ENCODE data around the gene OR6S1. TPM values are rescaled to one million over a fixed set of nuclear protein-coding genes. Genes with fewer than 3 reads are reported as not detected.

The OR6S1 gene
- total RNA-seq, 1 experiment from 2014 or later, result not detected

- POLR2A ChIA-PET, result no interaction called here
- CTCF ChIA-PET, result interaction anchor here (1.2 to 1.3 kb wide), 3 partner anchors 117 to 188 kb away, joined by 3 to 7 read pairs (median 4); partner anchors contain the start of gene PIP4P1
- ATAC-seq (no peak), DNase-seq (ENCODE audit: low spot score) (no peak)
- Mint-ChIP-seq H3K27me3 (ENCODE audit: low read depth) (no peaks in the 10 kb centered on the region), H3K9me3 (no peaks in the 10 kb centered on the region), H3K4me1 (peaks cover 16% of the 10 kb centered on the region), H3K4me3 (no peak overlapping the region), H3K27ac (no peak overlapping the region), H3K36me3 (no peaks in the 10 kb centered on the region)
- no peak for TF ChIP-seq ZNF281 (CRISPR knock-in tag; IDR thresholded peaks at IDR 0.05)
- TF ChIP-seq TEAD4 (CRISPR knock-in tag; IDR thresholded peaks at IDR 0.05), result no peak
- TF ChIP-seq SP1 (CRISPR knock-in tag; conservative IDR thresholded peaks at IDR 0.05), result no peak
- no peak for TF ChIP-seq ZNF138 (CRISPR knock-in tag; conservative IDR thresholded peaks at IDR 0.05)
- no peak for TF ChIP-seq CREM (CRISPR knock-in tag; IDR thresholded peaks at IDR 0.05)
- TF ChIP-seq ETV6 (CRISPR knock-in tag; IDR thresholded peaks at IDR 0.05), result no peak
- TF ChIP-seq MAX (CRISPR knock-in tag; IDR thresholded peaks at IDR 0.05), result no peak
- TF ChIP-seq ATF2 (CRISPR knock-in tag; IDR thresholded peaks at IDR 0.05; ENCODE audit: borderline replicate concordance, low read depth), result no peak
- TF ChIP-seq ZNF423 (CRISPR knock-in tag; IDR thresholded peaks at IDR 0.05), result no peak
- TF ChIP-seq ELF4 (CRISPR knock-in tag; IDR thresholded peaks at IDR 0.05; ENCODE audit: low read depth), result no peak
Measured at GRCh38 chr14:20603813-20604690, 37.4 kb downstream of the OR6S1 start.

- H3K27ac Mint-ChIP-seq, result no peak overlapping the region
- ATAC-seq (no peak), DNase-seq (ENCODE audit: low spot score) (no peak)
- H3K27me3 Mint-ChIP-seq (ENCODE audit: low read depth), result no peaks in the 10 kb centered on the region
- CTCF ChIA-PET, result interaction anchor here (1.2 kb wide), 1 partner anchor 60 kb away, joined by 4 read pairs; no protein-coding TSS in a partner anchor
- H3K4me3 Mint-ChIP-seq, result no peak overlapping the region
- no peaks in the 10 kb centered on the region for H3K36me3 Mint-ChIP-seq
- peaks cover 14% of the 10 kb centered on the region for H3K4me1 Mint-ChIP-seq
- no peaks in the 10 kb centered on the region for H3K9me3 Mint-ChIP-seq
- POLR2A ChIA-PET, result no interaction called here
- TF ChIP-seq AFF4 (CRISPR knock-in tag; IDR thresholded peaks at IDR 0.05; ENCODE audit: borderline replicate concordance), result no peak
- TF ChIP-seq PRRX2 (CRISPR knock-in tag; IDR thresholded peaks at IDR 0.05), result no peak
- no peak for TF ChIP-seq IRF2 (CRISPR knock-in tag; IDR thresholded peaks at IDR 0.05; ENCODE audit: borderline replicate concordance, low read depth)
- TF ChIP-seq CBFB (CRISPR knock-in tag; IDR thresholded peaks at IDR 0.05; ENCODE audit: low read depth), result no peak
- TF ChIP-seq TEAD4 (CRISPR knock-in tag; IDR thresholded peaks at IDR 0.05), result no peak
- TF ChIP-seq PRDM15 (CRISPR knock-in tag; IDR thresholded peaks at IDR 0.05), result no peak
- TF ChIP-seq SMAD4 (CRISPR knock-in tag; IDR thresholded peaks at IDR 0.05), result no peak
- TF ChIP-seq ATF1 (CRISPR knock-in tag; IDR thresholded peaks at IDR 0.05), result no peak
- no peak for TF ChIP-seq FOXP1 (CRISPR knock-in tag; IDR thresholded peaks at IDR 0.05; ENCODE audit: borderline replicate concordance)
- no peak for TF ChIP-seq ZBTB43 (CRISPR knock-in tag; IDR thresholded peaks at IDR 0.05)
- no peak for TF ChIP-seq JUN (CRISPR knock-in tag; IDR thresholded peaks at IDR 0.05)
Measured at GRCh38 chr14:20602583-20602982, 38.9 kb downstream of the OR6S1 start.
